Lower leg skin (tissue), 4 donors: ENCODE data around the gene DBNDD1. TPM values are rescaled to one million over a fixed set of nuclear protein-coding genes. Genes with fewer than 3 reads are reported as not detected.

Experiments used
- DNase-seq, 2 donors: peaks; one replicate each; pipeline ENCODE4 v3.0.0-alpha.2; 2019; ENCODE audit warnings: low spot score in 2 of 2
- H3K4me3 ChIP-seq: fragments of 200-600 bp; sonication (generic); 2 replicates; pipeline ENCODE4 v1.5.1; 2017; ENCODE audit warnings: mild to moderate bottlenecking, low read depth; ENCODE audit not compliant: poor library complexity, severe bottlenecking
- CTCF ChIP-seq, 3 donors: fragments of 450-650 bp; IDR thresholded peaks; one replicate each; pipeline ENCODE4 v1.5.1; 2016; ENCODE audit warnings: antibody characterized with exemption in 3 of 3, mild to moderate bottlenecking in 3 of 3, moderate library complexity in 2 of 3
- POLR2A ChIP-seq, 2 donors: fragments of 450-650 bp; IDR thresholded peaks; one replicate each; pipeline ENCODE4 v1.6.1; 2016 to 2017; ENCODE audit warnings: antibody characterized with exemption in 2 of 2, mild to moderate bottlenecking in 1 of 2, moderate library complexity in 1 of 2
- WGBS, 2 donors: methylation state at CpG; one replicate each; pipeline ENCODE4 v1.1.5; 2018; 5-methylcytosine and 5-hydroxymethylcytosine counted together
- intact Hi-C: fragments of 100-400 bp; cut with DNase I; formaldehyde crosslinking; loops from one replicate; pipeline ENCODE4 v1.15.0; 2023; ENCODE audit warnings: low total_unique reads
- total RNA-seq, 4 donors: library from RNA; depleted of rRNA; stranded (reverse); fragments of >200 nt; gene quantifications; one replicate each; pipeline ENCODE4 v1.1.0, GENCODE V29; 2016

The DBNDD1 gene
- total RNA-seq, 4 donors from 2014 or later = 2.3 to 8.8 (median 7.3) TPM

DNA sequence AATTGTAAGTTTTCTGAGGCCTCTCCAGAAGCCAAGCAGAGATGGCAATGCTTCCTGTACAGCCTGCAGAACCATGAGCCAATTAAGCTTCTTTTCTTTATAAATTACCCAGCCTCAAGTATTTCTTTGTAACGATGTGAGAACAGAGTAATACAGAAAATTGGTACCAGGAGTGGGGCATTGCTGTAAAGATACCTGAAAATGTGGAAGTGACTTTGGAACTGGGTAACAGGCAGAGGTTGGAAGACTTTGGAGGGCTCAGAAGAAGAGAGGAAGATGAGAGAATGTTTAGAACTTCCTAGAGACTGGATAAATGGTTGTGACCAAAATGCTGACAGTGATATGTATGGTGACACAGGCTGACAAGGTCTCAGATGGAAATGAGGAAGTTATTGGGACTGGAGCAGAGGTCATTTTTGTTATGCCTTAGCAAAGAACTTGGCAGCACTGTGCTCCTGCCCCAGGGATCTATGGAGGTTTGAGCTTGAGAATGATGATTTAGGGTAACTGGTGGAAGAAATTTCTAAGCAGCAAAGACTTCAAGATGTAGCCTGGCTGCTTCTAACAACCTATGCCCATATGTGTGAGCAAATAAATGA lies 34.7 kb upstream of the DBNDD1 start:
- 73 to 86% methylated on average over 1 of the region's 1 CpG for WGBS, 2 donors
- TF ChIP-seq POLR2A (IDR thresholded peaks at IDR 0.05) (no peak), CTCF (IDR thresholded peaks at IDR 0.05) (no peak)
- intact Hi-C loops = no loop called here
- H3K4me3 ChIP-seq = no peak overlapping the region
- no peak for DNase-seq

DNA sequence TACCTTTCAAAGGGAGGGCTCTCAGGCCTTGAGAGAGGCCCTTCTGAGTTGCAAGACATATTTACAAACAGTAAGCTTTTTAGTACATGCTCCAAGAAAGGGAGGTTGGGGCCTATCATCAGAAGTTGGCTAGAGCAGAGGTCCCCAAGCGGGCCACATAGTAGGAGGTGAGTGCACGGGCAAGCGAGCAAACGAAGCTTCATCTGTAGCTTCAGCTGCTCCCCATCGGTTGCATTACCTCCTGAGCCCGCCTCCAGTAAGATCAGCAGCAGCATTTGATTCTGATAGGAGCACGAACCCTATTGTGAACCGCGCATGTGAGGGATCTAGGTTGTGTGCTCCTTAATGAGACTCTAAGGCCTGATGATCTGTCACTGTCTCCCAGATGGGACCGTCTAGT lies 31.7 kb upstream of the DBNDD1 start:
- intact Hi-C loops = no loop called here
- no peak overlapping the region for H3K4me3 ChIP-seq
- DNase-seq = no peak
- 88 to 90% methylated on average over 10 of the region's 10 CpGs for whole genome bisulfite sequencing, 2 donors
- no peak for TF ChIP-seq POLR2A (IDR thresholded peaks at IDR 0.05)
- no peak for TF ChIP-seq CTCF (IDR thresholded peaks at IDR 0.05)

- intact Hi-C loops = no loop called here
- WGBS, 2 donors = 77 to 82% methylated on average over 19 of the region's 19 CpGs
- no peak for DNase-seq
- H3K4me3 ChIP-seq = no peak overlapping the region
- TF ChIP-seq CTCF (IDR thresholded peaks at IDR 0.05) (no peak), POLR2A (IDR thresholded peaks at IDR 0.05) (no peak)
Measured at GRCh38 chr16:90048737-90049330, 29.6 kb upstream of the DBNDD1 start.

DNA sequence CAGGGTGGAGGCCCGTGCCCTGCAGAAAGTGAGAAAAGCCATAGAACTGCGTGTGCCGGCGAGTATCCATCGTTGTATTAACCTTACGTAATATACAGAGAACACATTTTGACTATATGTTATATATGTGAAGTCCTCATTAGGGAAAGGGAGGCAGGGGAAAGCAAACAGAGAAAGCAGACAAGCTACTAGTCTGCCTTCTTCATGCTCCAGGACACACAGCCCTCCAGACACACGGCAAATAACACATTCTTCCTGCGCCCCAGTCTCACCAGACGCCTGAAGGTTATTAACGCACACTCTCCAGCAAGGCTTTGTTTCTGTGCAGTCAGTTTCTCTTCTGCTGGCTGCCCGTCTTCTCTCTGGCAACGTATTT lies 29.1 kb upstream of the DBNDD1 start:
- intact Hi-C loops = no loop called here
- DNase-seq = no peak
- 28 to 37% methylated on average over 12 of the region's 12 CpGs for WGBS, 2 donors
- TF ChIP-seq POLR2A (IDR thresholded peaks at IDR 0.05) = no peak
- no peak for TF ChIP-seq CTCF (IDR thresholded peaks at IDR 0.05)
- no peak overlapping the region for H3K4me3 ChIP-seq

GRCh38 chr16:90047714-90048346 lies 28.6 kb upstream of the DBNDD1 start:
- TF ChIP-seq CTCF (IDR thresholded peaks at IDR 0.05) (no peak), POLR2A (IDR thresholded peaks at IDR 0.05) (no peak)
- WGBS, 2 donors = 16 to 35% methylated on average over 21 to 23 of the region's 59 CpGs
- peak overlapping the region; percentile 24 for H3K4me3 ChIP-seq
- intact Hi-C loops = no loop called here
- DNase-seq = no peak
